OCI-LY1 (cell line): ENCODE data around the gene LENG1.

Source experiments
- CTCF ChIP-seq: fragments of 200-600 bp; sonication (generic), shearing (Covaris generic); IDR thresholded peaks from 2 replicates; pipeline ENCODE4 v1.5.1; 2017; ENCODE audit warnings: mild to moderate bottlenecking, antibody characterized with exemption, low read length, moderate library complexity, mixed read lengths
- EZH2 ChIP-seq: fragments of 200-600 bp; sonication (generic), shearing (Covaris generic); IDR thresholded peaks from 2 replicates; pipeline ENCODE4 v1.8.0; 2017; ENCODE audit warnings: borderline replicate concordance, mixed run types, mild to moderate bottlenecking, antibody characterized with exemption, low read length, moderate library complexity, mixed read lengths

DNA sequence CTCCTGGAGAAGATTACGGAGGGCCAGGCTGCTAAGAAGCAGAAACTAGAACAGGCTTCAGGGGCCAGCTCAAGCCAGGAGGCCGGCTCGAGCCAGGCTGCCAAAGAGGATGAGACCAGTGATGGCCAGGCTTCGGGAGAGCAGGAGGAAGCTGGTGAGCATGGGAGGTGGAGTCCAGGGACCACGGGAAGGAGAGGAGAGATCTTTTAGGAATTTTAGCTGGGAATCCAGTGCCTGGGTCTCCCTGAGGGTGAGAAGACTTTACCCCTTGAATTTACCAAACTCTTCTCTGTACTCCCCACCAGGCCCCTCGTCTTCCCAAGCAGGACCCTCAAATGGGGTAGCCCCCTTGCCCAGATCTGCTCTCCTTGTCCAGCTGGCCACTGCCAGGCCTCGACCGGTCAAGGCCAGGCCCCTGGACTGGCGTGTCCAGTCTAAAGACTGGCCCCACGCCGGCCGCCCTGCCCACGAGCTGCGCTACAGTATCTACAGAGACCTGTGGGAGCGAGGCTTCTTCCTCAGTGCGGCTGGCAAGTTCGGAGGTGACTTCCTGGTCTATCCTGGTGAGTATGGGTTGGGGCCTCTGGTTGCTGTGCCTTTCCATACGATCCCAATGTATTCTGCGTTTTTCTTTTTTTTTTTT lies 32.4 kb upstream of the LENG1 start:
- no peak for TF ChIP-seq CTCF
- no peak for TF ChIP-seq EZH2
